ENCODE measurements around the gene PFN2. TPM values are rescaled to one million over a fixed set of nuclear protein-coding genes. Genes with fewer than 3 reads are reported as not detected.

PFN2 gene
- total and polyA plus RNA-seq, 9 donors, result 98.9 to 270 (median 246) TPM

DNA sequence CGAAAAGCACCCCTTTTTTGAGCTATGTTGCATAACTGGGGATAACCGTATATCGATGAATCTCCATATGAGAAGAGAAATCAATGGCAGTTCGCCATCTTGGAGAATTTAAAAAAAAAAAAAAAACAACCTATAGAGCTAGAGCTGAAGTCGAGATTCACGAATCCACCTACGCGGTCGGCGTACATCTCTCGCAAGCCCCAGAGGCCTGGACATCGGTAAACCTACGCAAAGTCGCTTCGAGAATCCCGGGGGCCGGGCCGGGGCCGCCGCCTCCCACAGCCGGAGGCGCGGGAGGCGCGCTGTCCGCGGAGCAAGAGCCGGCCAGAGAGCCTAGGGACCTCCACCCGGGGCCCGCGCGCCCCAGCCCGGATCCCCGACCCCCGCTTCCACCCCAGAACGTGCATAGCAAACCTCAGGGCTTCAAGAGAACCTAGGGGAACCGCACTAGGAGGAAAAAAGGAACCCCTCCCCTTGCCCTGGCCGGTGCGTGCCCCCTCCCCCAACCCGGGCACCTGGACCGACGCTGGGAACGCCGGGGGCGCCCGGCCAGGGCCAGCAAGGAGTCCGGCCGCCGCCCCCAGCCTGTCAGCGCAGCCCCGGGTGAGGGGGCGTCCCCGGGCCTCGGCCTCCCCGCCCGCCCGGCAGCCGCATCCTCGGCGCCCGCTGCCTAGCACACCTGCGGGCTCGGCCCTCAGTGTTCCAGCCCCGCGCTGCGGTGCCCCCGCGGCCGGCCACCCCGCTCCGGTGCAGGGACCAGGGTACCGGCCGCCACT lies 567 bp downstream of the PFN2 start:
- peak overlapping the region; percentile 79 for H3K4me3 ChIP-seq (ENCODE audit: low read length)
- under 1% methylated on average over 69 of the region's 73 CpGs for WGBS (ENCODE audit: insufficient coverage)
- H3K9me3 ChIP-seq (replicated peaks; ENCODE audit: control insufficient read depth, low read depth, low read length), result no peaks in the 10 kb centered on the region
- H3K4me1 ChIP-seq (ENCODE audit: control insufficient read depth, insufficient read depth, low read length), result peaks cover 8% of the 10 kb centered on the region
- peak; percentile 96 for DNase-seq
- peaks cover 8% of the 10 kb centered on the region for H3K36me3 ChIP-seq (ENCODE audit: control insufficient read depth, insufficient read depth, low read length)
- H3K27ac ChIP-seq (ENCODE audit: low read length), result peak overlapping the region; percentile 95
- no peaks in the 10 kb centered on the region for H3K27me3 ChIP-seq (ENCODE audit: control insufficient read depth, insufficient read depth, low read length)

DNA sequence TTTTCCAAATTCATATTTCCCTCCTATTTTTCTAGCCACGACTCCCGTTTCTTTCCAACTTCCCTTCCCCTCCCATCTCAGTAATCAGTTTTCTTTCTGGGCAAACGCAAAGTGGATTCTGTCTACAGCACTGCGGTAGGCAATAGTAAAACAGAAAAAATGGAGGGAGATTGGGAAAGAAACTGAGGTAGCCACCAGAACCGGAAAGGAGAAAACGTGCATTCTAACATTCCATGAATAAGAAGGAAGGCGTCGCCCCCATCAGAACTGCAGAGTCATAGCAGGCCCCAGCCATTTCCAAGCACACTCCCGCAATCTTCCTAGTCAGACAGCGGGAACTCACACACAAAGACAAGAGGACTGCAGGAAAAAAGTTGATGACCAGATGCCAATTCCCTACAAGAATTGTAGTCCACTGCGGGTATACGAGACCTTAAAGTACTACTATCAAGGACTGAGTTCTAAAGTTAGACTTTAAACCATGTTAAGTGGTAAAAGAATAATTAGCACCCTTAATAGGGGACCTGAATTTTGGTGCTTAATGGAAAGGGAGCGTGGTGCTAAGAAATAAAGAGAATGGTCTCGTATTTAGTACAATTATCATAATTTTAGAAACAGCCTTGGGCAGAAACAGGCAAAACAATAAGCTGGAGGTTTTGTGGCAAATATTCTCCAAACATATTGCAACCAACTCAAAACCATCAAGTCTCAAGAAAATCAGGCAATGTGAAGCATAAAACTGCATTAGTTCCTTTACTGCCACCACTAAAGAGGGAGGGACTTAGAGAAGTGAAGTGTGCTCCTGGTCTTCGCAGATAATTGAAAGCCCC lies 1.4 kb downstream of the PFN2 start:
- Histone ChIP-seq H3K4me3 (ENCODE audit: low read length) (peak overlapping the region; percentile 79), H3K9me3 (replicated peaks; ENCODE audit: control insufficient read depth, low read depth, low read length) (no peaks in the 10 kb centered on the region), H3K27me3 (ENCODE audit: control insufficient read depth, insufficient read depth, low read length) (no peaks in the 10 kb centered on the region), H3K27ac (ENCODE audit: low read length) (peak overlapping the region; percentile 95), H3K4me1 (ENCODE audit: control insufficient read depth, insufficient read depth, low read length) (peaks cover 8% of the 10 kb centered on the region), H3K36me3 (ENCODE audit: control insufficient read depth, insufficient read depth, low read length) (peaks cover 8% of the 10 kb centered on the region)
- no CpG with 5 or more reads among the region's 15 CpGs for WGBS (ENCODE audit: insufficient coverage)
- peak; percentile 88 for DNase-seq

DNA sequence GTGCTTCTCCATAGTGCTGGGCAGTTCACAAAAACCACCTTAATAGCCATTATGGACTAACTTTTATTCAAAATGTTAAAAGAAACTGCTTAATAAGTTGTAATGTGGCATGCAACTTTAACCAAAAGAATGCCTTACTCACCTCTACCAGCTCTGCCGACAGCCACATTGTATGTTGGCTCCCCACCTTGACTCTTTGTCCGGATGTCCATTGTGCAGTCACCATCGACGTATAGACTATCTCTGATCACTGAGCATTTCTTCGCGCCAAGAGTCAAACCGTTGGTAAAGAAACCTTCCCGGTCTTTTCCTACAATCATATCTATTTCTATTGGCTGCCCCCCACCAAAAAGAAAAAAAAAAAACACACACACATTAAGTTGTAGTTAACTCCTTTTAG lies 2.5 kb downstream of the PFN2 start:
- peak overlapping the region; percentile 79 for H3K4me3 ChIP-seq (ENCODE audit: low read length)
- DNase-seq, result peak; percentile 10
- no peaks in the 10 kb centered on the region for H3K27me3 ChIP-seq (ENCODE audit: control insufficient read depth, insufficient read depth, low read length)
- 23% methylated on average over 6 of the region's 8 CpGs for WGBS (ENCODE audit: insufficient coverage)
- peak overlapping the region; percentile 95 for H3K27ac ChIP-seq (ENCODE audit: low read length)
- H3K36me3 ChIP-seq (ENCODE audit: control insufficient read depth, insufficient read depth, low read length), result peaks cover 8% of the 10 kb centered on the region
- no peaks in the 10 kb centered on the region for H3K9me3 ChIP-seq (replicated peaks; ENCODE audit: control insufficient read depth, low read depth, low read length)
- peaks cover 8% of the 10 kb centered on the region for H3K4me1 ChIP-seq (ENCODE audit: control insufficient read depth, insufficient read depth, low read length)

DNA sequence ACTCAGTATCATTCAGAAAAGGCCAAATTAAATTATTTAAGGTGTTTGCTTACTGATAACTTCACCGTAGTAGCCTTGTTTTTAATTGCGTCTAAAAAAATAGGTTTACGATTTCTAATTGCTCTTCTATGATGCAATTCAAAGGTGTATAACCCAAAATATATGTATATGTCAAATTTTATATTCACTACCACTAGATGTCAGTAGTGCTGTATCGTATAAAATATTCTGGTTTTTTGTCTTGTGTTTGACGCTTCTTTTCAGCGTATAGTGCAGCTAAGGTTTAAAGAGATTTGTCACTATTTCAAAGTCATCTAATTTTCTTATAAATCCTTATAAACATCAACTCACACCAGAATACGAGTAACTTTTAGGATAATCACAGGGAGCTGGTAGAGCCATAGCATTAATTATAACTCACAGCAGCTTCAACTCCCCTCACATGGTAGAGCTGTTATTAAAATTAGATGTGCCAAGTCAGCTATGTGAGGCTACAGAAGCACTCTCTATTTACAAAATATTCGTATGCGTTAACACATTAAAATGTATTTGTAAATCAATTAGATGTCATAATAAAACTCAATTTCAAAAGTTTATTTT lies 3.5 kb downstream of the PFN2 start:
- Histone ChIP-seq H3K4me1 (ENCODE audit: control insufficient read depth, insufficient read depth, low read length) (peaks cover 8% of the 10 kb centered on the region), H3K36me3 (ENCODE audit: control insufficient read depth, insufficient read depth, low read length) (peaks cover 8% of the 10 kb centered on the region), H3K9me3 (replicated peaks; ENCODE audit: control insufficient read depth, low read depth, low read length) (no peaks in the 10 kb centered on the region), H3K27ac (ENCODE audit: low read length) (no peak overlapping the region), H3K27me3 (ENCODE audit: control insufficient read depth, insufficient read depth, low read length) (no peaks in the 10 kb centered on the region), H3K4me3 (ENCODE audit: low read length) (no peak overlapping the region)
- WGBS (ENCODE audit: insufficient coverage), result no CpG with 5 or more reads among the region's 9 CpGs
- DNase-seq, result peak; percentile 79

DNA sequence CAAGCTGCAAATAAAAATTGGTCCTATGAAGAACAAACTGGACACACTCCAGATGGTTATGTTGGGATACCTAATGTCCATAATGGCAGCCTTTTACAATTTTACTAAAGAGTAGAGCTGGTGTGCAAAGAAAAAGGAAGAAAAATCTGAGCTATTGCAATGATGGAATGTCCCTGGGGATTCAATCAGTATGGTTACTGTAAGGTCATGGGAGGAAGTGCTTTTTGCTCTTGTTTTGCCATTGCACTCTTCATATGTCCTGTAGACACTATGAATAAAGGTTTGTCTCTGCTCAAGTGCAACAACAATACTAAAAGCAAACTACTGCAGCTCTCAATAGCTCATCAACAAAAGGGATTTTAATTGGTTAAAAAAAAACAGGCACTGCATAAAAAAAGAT lies 5.4 kb downstream of the PFN2 start:
- H3K36me3 ChIP-seq (ENCODE audit: control insufficient read depth, insufficient read depth, low read length), result peaks cover 8% of the 10 kb centered on the region
- no peaks in the 10 kb centered on the region for H3K9me3 ChIP-seq (replicated peaks; ENCODE audit: control insufficient read depth, low read depth, low read length)
- peak; percentile 21 for DNase-seq
- no peak overlapping the region for H3K27ac ChIP-seq (ENCODE audit: low read length)
- no peak overlapping the region for H3K4me3 ChIP-seq (ENCODE audit: low read length)
- peaks cover 8% of the 10 kb centered on the region for H3K4me1 ChIP-seq (ENCODE audit: control insufficient read depth, insufficient read depth, low read length)
- no peaks in the 10 kb centered on the region for H3K27me3 ChIP-seq (ENCODE audit: control insufficient read depth, insufficient read depth, low read length)

DNA sequence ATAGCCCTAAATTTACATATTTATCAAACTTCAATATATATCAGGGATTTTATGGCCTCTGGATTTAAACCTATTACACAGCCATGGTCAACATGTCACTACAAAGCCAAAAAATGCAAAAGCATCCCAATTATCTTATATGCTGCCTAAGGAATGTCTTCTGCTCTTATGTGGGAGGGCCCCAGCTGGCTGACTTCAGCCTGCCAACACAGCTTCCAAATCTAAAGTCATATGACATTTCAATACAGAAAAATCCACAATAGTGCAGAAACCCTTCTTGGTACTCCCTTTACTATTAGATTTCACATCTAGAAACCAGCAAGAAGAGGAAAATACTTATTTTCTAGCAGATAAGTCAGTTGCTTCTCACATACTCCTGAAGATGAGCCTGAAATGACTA lies 6.4 kb downstream of the PFN2 start:
- DNase-seq, result peak; percentile 39
- H3K36me3 ChIP-seq (ENCODE audit: control insufficient read depth, insufficient read depth, low read length), result peaks cover 8% of the 10 kb centered on the region
- no peak overlapping the region for H3K4me3 ChIP-seq (ENCODE audit: low read length)

DNA sequence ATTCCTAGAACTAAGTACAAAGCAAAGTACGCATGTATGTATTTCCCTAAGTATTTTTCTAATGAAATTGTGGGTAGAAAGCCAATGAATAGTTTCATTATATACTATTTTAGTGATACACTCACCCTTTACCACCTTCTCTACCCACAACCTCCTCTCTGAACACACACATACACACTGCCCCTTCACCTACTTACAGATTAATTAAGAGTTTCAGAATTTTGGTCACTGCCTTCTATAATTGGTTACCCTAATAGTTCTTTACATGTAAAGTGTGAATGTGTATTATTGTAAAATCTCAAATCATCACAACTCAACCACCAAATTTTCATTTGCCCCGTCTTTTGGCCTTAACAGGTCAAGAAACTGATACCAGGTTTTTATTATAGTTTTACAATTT lies 7.2 kb downstream of the PFN2 start:
- WGBS (ENCODE audit: insufficient coverage), result no CpG with 5 or more reads among the region's 2 CpGs
- peaks cover 8% of the 10 kb centered on the region for H3K36me3 ChIP-seq (ENCODE audit: control insufficient read depth, insufficient read depth, low read length)

More for the DNA sequence above, 6.4 kb downstream of the PFN2 start:
- peaks cover 8% of the 10 kb centered on the region for H3K4me1 ChIP-seq (ENCODE audit: control insufficient read depth, insufficient read depth, low read length)
- H3K9me3 ChIP-seq (replicated peaks; ENCODE audit: control insufficient read depth, low read depth, low read length), result no peaks in the 10 kb centered on the region
- H3K27ac ChIP-seq (ENCODE audit: low read length), result no peak overlapping the region
- no peaks in the 10 kb centered on the region for H3K27me3 ChIP-seq (ENCODE audit: control insufficient read depth, insufficient read depth, low read length)

DNA sequence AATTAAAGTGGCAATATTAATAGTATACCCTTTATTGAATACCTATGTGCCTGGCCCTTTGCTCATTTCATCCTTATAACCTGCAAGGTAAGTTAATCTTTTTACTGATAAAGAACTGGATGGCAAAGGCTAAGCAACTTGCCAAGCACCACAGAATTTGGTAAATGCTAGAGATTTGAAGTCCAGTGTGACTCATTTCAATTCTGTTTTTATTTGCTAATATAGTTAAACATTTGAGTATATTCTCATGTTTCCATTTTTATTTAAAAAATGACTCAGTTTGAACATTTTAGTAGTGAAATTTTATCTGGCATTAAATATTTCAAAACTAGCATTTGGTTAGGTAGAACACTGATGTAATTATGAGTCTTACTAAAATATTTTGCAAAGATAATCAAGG lies 11.3 kb downstream of the PFN2 start:
- Histone ChIP-seq H3K27ac (ENCODE audit: low read length) (no peak overlapping the region), H3K27me3 (ENCODE audit: control insufficient read depth, insufficient read depth, low read length) (no peaks in the 10 kb centered on the region), H3K4me1 (ENCODE audit: control insufficient read depth, insufficient read depth, low read length) (no peaks in the 10 kb centered on the region), H3K36me3 (ENCODE audit: control insufficient read depth, insufficient read depth, low read length) (no peaks in the 10 kb centered on the region), H3K4me3 (ENCODE audit: low read length) (no peak overlapping the region), H3K9me3 (replicated peaks; ENCODE audit: control insufficient read depth, low read depth, low read length) (no peaks in the 10 kb centered on the region)
- no peak for DNase-seq

More for the DNA sequence above, 7.2 kb downstream of the PFN2 start:
- no peaks in the 10 kb centered on the region for H3K9me3 ChIP-seq (replicated peaks; ENCODE audit: control insufficient read depth, low read depth, low read length)
- no peak overlapping the region for H3K27ac ChIP-seq (ENCODE audit: low read length)
- peaks cover 3% of the 10 kb centered on the region for H3K4me1 ChIP-seq (ENCODE audit: control insufficient read depth, insufficient read depth, low read length)
- H3K4me3 ChIP-seq (ENCODE audit: low read length), result no peak overlapping the region
- no peak for DNase-seq
- no peaks in the 10 kb centered on the region for H3K27me3 ChIP-seq (ENCODE audit: control insufficient read depth, insufficient read depth, low read length)

DNA sequence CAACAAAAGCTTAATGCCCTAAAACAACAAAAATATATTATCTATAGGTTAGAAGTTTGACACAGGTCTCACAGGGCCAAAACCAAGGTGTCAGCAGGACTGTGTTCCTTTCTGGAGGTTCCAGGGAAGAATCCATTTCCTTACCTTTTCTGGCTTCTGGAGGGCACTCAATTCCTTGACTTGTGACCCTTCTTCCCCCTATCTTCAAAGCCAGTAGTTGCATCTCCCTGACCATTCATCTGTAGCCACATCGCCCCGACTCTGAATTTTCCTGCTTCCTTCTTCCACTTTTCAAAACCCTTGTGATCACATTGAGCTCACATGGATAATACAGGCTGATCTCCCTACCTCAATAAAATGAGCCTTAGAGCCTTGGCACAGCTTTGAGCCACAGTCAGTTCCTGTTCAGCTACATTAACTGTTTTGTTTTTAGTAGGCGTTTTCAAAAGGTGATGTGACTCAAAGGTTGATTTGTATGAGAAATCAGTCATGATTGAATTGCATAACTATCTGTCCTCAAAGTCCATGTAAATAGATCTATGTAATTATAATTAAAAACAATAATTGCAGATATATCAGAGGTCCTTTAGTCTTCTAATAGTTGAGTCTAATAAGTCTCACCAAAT lies 12.4 kb downstream of the PFN2 start:
- Histone ChIP-seq H3K9me3 (replicated peaks; ENCODE audit: control insufficient read depth, low read depth, low read length) (no peaks in the 10 kb centered on the region), H3K4me3 (ENCODE audit: low read length) (no peak overlapping the region), H3K4me1 (ENCODE audit: control insufficient read depth, insufficient read depth, low read length) (no peaks in the 10 kb centered on the region), H3K36me3 (ENCODE audit: control insufficient read depth, insufficient read depth, low read length) (no peaks in the 10 kb centered on the region), H3K27ac (ENCODE audit: low read length) (no peak overlapping the region), H3K27me3 (ENCODE audit: control insufficient read depth, insufficient read depth, low read length) (no peaks in the 10 kb centered on the region)
- no peak for DNase-seq
- 100% methylated on average over 2 of the region's 3 CpGs for WGBS (ENCODE audit: insufficient coverage)
